Measurements from ENCODE around the gene TTI1.

The TTI1 gene

DNA sequence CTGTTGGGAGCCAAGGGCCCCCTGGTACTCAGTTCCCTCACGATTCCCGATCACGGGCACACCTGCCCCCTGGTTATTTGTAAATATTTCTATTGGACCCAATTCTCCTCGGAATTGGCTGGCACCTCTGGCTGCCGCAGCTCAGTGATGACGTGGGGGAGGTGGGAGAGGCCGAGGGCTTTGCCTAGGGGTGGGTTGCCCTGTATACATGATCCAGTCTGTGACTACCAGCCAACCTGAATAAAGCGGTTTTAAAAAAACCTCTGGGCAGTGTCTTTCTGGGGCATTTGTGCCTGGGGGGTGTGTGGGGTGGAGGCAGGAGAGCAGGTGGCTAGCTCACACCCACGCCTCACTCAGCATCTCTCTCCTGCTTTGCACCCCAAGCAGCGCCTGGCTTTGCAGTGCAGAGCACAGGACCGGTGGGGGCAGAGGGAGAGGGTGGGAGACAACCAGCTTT is 88.1 kb downstream of the TTI1 start:
- no peak overlapping the region for H3K4me3 ChIP-seq (replicated peaks in 1 of 2; ENCODE audit: low read depth in 2 of 2, low read length in 2 of 2)
- DNase-seq (ENCODE audit: low read depth in 2 of 2), result no peak
- TF ChIP-seq, protein P1, sequence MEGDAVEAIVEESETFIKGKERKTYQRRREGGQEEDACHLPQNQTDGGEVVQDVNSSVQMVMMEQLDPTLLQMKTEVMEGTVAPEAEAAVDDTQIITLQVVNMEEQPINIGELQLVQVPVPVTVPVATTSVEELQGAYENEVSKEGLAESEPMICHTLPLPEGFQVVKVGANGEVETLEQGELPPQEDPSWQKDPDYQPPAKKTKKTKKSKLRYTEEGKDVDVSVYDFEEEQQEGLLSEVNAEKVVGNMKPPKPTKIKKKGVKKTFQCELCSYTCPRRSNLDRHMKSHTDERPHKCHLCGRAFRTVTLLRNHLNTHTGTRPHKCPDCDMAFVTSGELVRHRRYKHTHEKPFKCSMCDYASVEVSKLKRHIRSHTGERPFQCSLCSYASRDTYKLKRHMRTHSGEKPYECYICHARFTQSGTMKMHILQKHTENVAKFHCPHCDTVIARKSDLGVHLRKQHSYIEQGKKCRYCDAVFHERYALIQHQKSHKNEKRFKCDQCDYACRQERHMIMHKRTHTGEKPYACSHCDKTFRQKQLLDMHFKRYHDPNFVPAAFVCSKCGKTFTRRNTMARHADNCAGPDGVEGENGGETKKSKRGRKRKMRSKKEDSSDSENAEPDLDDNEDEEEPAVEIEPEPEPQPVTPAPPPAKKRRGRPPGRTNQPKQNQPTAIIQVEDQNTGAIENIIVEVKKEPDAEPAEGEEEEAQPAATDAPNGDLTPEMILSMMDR (IDR thresholded peaks at IDR 0.05; ENCODE audit: low read depth, low read length), result no peak

DNA sequence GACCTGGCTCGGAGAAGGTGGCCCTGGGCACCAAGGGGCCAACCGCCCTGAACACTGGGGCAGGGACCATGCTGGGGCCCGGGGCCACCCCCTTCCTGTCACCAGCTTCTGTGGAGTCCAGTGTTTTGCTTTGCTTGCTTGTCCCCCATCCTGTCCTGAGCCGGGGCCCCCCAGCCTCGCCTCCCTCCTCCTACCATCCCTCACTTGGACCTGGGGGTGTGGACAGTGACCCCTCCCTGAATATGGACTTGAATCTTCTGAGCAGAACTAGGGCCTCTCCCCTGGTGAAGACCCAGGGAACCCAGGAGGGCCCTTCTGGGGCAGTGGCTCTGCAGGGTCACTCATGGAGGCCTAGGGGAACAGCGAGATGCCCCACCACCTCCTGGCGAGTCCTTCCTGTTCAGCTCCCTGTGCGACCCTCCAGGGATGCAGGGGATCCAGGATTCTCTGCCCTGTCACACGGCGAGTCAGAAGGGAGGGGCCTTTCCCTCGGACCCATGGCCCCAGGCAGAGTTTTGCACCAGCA is 88.7 kb downstream of the TTI1 start:
- DNase-seq (ENCODE audit: low read depth in 2 of 2), result no peak

DNA sequence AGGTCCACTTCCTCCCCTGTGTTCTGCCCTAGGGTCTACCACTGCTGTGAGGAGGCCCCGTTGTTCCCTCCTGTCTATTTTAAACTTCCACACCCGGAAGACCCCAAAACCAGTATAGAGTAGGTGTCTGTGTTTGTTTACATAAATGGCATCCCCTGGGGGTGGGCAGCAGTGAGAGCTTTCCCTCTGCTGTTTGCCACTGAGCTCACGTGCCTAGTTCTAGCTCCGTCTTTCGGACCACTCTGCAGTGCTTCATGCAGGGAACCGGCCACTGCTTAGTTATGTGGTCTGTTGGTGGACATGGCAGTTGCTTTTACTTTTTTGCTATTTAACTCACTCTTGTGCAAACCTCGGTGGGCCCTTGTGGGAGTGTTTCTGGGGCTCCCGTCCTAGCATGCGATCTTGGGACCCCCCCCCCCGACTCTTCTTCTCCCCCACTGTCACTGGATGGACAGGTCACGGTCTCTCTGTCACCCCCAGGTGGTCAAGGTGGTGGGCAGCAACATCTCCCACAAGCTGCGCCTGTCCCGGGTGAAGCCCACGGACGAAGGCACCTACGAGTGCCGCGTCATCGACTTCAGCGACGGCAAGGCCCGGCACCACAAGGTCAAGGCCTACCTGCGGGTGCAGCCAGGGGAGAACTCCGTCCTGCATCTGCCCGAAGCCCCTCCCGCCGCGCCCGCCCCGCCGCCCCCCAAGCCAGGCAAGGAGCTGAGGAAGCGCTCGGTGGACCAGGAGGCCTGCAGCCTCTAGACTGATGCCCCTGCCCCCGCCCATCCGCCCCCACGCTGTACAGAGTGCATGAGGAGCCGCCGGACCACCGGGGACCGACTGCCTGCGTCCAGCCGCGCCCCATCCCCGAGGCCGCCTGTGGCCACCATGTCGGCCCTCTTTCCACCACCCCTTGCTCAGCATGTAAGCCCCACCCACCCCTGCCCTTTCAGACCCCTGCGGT is 89.5 kb downstream of the TTI1 start:
- no peak overlapping the region for H3K4me3 ChIP-seq (replicated peaks in 1 of 2; ENCODE audit: low read depth in 2 of 2, low read length in 2 of 2)
- TF ChIP-seq, protein P1 (IDR thresholded peaks at IDR 0.05; ENCODE audit: low read depth, low read length), result no peak
- no peak for DNase-seq (ENCODE audit: low read depth in 2 of 2)

More for the DNA sequence above, 88.7 kb downstream of the TTI1 start:
- H3K4me3 ChIP-seq (replicated peaks in 1 of 2; ENCODE audit: low read depth in 2 of 2, low read length in 2 of 2), result no peak overlapping the region
- TF ChIP-seq, protein P1 (IDR thresholded peaks at IDR 0.05; ENCODE audit: low read depth, low read length), result no peak

DNA sequence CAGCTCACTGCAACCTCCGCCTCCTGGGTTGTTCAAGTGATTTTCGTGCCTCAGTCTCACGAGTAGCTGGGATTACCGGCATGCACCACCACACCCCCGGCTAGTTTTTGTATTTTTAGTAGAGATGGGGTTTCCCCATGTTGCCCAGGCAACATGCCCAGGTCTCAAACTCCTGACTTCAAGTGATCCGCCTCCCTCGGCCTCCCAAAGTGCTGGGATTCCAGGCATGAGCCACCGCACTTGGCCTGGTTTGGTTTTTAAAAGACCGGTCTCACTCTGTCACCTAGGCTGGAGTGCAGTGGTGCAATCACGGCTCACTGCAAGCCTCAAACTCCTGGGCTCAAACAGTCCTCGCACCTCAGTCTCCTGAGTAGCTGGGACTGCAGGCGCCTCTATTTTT is 90.2 kb downstream of the TTI1 start:
- H3K4me3 ChIP-seq (replicated peaks in 1 of 2; ENCODE audit: low read depth in 2 of 2, low read length in 2 of 2), result no peak overlapping the region
- no peak for DNase-seq (ENCODE audit: low read depth in 2 of 2)
- TF ChIP-seq, protein P1 (IDR thresholded peaks at IDR 0.05; ENCODE audit: low read depth, low read length), result no peak

DNA sequence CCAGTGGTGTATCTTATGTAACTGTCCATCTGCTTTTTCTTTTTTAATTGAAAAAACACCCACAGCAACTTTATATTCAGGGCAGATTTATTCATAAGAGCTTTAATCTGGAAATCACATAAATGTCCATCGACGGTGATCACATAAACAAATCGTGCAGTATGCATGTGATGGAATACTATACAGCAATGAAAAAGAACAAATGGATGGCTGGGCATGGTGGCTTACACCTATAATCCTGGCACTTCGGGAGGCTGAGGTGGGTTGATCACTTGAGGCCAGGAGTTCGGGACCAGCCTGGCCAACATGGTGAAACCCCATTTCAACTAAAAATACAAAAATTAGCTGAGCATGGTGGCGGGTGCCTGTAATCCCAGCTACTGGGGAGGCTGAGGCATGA is 91.3 kb downstream of the TTI1 start:
- TF ChIP-seq, protein P1 (IDR thresholded peaks at IDR 0.05; ENCODE audit: low read depth, low read length), result no peak
- no peak overlapping the region for H3K4me3 ChIP-seq (replicated peaks in 1 of 2; ENCODE audit: low read depth in 2 of 2, low read length in 2 of 2)
- no peak for DNase-seq (ENCODE audit: low read depth in 2 of 2)

DNA sequence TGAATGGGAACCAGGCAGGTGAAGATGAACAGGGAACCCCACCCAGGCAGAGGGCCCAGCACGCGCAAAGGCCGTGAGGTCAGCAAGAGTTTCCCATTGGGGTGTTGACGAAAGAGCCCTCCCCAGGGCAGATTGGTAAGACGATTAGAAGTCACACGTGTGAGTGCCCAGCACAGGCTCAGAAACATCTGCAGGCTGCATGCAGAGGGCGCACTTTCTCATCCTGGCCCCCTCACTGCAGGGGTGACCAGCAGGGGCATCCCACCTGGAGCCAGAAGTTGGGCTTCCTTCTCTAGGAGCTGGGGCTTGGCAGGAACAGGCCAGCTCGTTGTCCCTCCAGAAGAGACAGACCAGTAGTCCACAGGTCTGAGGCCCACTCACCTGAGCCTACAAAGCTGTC is 91.9 kb downstream of the TTI1 start:
- TF ChIP-seq, protein P1 (IDR thresholded peaks at IDR 0.05; ENCODE audit: low read depth, low read length), result no peak
- no peak for DNase-seq (ENCODE audit: low read depth in 2 of 2)
- no peak overlapping the region for H3K4me3 ChIP-seq (replicated peaks in 1 of 2; ENCODE audit: low read depth in 2 of 2, low read length in 2 of 2)

All from cardiac fibroblast (primary cell).